LHCN-M2 (cell line): ENCODE data around the gene TRAPPC11. TPM values are rescaled to one million over a fixed set of nuclear protein-coding genes. Genes with fewer than 3 reads are reported as not detected.

ENCODE experiments used
- DNase-seq: peaks from one replicate; pipeline ENCODE4 v3.0.0-alpha.2; 2012; ENCODE audit warnings: low read depth
- total RNA-seq: library from RNA; depleted of rRNA; stranded (reverse); fragments of >200 nt; gene quantifications from 2 replicates; pipeline ENCODE4 v1.2.3, GENCODE V29; 2014; rRNA removed

Gene TRAPPC11
- total RNA-seq, 1 experiment from 2014 or later = 31.9 TPM

GRCh38 chr4:183758061-183758757 lies 99.1 kb downstream of the TRAPPC11 start:
- no peak for DNase-seq

DNA sequence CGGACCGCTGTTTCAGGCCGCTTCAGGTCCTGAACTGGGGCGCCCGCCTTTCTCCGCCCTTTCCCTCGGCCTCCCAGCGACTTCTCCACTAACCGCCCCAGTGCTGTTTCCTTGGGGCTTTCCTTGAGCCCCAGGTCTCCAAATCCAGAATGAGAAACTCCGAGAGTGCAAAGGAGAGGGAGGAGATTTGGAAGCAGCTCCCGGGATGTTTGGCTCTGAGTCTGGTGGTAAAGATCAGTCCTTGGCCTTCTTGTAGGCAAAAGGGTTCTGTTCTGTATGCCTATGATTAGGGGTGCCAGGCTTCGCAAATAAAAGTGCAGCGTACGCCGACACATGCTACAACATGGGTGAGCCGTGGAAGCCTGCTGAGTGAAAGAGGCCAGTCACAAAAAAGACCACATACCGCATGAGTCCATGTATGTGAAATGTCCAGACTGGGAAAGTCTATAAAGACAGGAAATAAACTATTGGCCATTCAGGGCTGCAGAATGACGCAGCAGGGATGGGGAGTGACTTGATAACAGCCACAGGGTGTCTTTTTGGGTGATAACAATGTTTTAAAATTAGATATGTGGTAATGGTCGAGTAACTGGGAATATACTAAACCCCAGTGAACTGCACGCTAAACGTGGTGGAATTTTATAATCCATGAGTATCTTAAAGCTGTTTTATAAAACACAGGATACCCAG lies 99.8 kb downstream of the TRAPPC11 start:
- DNase-seq = no peak

DNA sequence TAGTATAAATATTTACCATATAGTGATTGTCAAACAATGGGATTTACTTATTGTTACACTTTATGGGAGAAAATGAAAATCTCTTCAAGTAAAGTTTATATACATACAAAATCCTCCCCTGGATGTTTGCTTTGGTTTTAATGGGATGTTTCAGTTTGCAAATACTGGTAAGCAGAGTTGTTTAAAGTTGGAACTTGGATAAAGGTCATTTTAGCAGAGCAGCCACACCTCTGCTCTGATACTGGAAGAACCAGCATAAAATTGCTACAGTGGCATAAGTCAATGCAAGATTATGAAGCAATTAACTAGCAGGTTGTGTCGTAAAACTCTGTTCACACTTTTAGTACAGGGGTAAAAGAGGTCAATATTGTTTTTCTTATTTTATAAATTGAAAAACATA lies 101.2 kb downstream of the TRAPPC11 start:
- no peak for DNase-seq

Other genes starting within 250 kb of the TRAPPC11 start
- gene CDKN2AIP, start 214.7 kb upstream of the TRAPPC11 start, total RNA-seq = 15.3 and 18.9 TPM in 2 replicates
- gene ING2, start 154.2 kb upstream of the TRAPPC11 start, total RNA-seq = 7.1 and 11.1 TPM in 2 replicates
- gene RWDD4, start 108 bp upstream of the TRAPPC11 start, total RNA-seq = 42.2 and 53.3 TPM in 2 replicates
- gene STOX2, start 246.0 kb downstream of the TRAPPC11 start, total RNA-seq = under 0.01 TPM in 1 of 2 replicates, not detected in the other